ENCODE results near the gene TMEM232. TPM values are rescaled to one million over a fixed set of nuclear protein-coding genes. Genes with fewer than 3 reads are reported as not detected.

The TMEM232 gene
- total RNA-seq, 1 donor from 2014 or later = 6.9 TPM

DNA sequence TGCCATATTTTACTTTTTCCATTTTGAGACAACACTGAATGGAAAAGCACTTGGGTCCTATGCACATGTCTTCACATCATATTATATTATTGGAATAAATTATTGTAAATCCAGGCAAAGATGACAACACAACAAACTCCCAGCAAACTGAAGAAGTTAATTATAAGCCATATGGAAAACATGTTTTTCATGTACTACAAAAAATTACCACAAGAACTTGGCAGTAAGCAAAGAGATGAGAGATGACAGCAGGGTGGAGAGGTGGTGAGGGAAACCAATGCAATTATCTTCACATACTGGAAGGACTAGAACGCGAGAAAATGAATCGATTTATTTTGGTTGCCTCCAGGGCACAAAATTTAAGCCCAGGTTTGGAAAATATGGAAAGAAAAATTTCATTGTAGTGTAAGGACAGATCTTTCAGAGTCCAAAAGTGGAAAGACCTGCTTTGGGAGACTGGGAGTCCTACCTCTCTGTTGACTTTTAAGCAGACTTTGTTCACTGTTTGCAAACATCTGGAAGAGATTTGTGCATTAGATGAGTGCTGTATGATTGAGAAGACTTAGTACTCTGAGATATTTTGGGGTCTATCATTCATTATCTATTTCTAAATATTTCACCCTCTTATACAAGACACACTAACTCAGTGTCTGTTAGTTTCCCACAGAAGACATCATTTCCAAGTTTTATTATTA lies 138.0 kb downstream of the TMEM232 start:
- no peaks in the 10 kb centered on the region for H3K9me3 Mint-ChIP-seq
- H3K27ac Mint-ChIP-seq = no peak overlapping the region
- DNase-seq (ENCODE audit: extremely low spot score, unreplicated experiment) = no peak
- no peak overlapping the region for H3K4me3 Mint-ChIP-seq
- H3K36me3 Mint-ChIP-seq = no peaks in the 10 kb centered on the region
- TF ChIP-seq, protein P1, sequence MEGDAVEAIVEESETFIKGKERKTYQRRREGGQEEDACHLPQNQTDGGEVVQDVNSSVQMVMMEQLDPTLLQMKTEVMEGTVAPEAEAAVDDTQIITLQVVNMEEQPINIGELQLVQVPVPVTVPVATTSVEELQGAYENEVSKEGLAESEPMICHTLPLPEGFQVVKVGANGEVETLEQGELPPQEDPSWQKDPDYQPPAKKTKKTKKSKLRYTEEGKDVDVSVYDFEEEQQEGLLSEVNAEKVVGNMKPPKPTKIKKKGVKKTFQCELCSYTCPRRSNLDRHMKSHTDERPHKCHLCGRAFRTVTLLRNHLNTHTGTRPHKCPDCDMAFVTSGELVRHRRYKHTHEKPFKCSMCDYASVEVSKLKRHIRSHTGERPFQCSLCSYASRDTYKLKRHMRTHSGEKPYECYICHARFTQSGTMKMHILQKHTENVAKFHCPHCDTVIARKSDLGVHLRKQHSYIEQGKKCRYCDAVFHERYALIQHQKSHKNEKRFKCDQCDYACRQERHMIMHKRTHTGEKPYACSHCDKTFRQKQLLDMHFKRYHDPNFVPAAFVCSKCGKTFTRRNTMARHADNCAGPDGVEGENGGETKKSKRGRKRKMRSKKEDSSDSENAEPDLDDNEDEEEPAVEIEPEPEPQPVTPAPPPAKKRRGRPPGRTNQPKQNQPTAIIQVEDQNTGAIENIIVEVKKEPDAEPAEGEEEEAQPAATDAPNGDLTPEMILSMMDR (conservative IDR thresholded peaks at IDR 0.05) = no peak
- H3K4me1 Mint-ChIP-seq (ENCODE audit: unreplicated experiment) = peaks cover 8% of the 10 kb centered on the region
- peaks cover 11% of the 10 kb centered on the region for H3K27me3 Mint-ChIP-seq

DNA sequence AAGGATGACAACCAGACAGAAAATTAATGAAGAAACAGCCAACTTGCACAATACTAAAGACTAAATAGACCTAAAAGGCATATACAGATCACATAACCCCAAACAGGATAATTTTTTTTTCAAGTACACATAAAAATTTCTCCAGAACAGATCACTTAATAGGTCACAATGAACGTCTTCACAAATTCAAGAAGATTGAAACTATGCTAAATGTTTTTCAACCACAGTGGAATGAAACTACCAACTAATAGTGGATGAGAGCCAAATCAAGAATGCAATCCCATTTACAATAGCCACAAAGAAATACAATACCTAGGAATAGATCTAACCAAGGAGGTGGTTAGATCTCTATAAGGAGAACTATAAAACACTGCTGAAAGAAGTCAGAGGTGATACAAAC lies 145.8 kb downstream of the TMEM232 start:
- H3K27ac Mint-ChIP-seq = no peak overlapping the region
- no peak overlapping the region for H3K4me3 Mint-ChIP-seq
- no peaks in the 10 kb centered on the region for H3K36me3 Mint-ChIP-seq
- no peaks in the 10 kb centered on the region for H3K9me3 Mint-ChIP-seq
- peaks cover 2% of the 10 kb centered on the region for H3K27me3 Mint-ChIP-seq
- DNase-seq (ENCODE audit: extremely low spot score, unreplicated experiment) = no peak
- TF ChIP-seq, protein P1 (conservative IDR thresholded peaks at IDR 0.05) = no peak
- H3K4me1 Mint-ChIP-seq (ENCODE audit: unreplicated experiment) = no peaks in the 10 kb centered on the region

DNA sequence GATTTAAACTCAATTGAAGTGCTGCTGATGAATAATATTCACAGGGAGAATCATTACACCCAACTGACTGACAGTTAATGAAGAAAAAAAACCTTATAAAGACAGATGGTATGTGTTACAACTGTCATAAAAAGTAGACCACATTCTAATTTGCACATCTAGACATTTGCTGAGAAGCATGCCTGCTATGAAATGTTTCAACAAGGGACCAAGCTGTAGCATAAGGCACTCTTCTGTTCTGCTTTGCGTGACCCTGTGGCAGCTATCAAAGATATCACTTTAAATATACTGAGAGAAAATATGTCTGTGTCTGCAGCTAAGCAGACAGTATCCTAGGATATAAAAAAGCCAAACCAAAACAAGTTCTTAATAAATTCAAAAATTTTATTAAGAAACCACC lies 153.7 kb downstream of the TMEM232 start:
- no peaks in the 10 kb centered on the region for H3K9me3 Mint-ChIP-seq
- no peak overlapping the region for H3K27ac Mint-ChIP-seq
- TF ChIP-seq, protein P1 (conservative IDR thresholded peaks at IDR 0.05) = no peak
- H3K36me3 Mint-ChIP-seq = no peaks in the 10 kb centered on the region
- H3K4me1 Mint-ChIP-seq (ENCODE audit: unreplicated experiment) = no peaks in the 10 kb centered on the region
- H3K4me3 Mint-ChIP-seq = no peak overlapping the region
- no peak for DNase-seq (ENCODE audit: extremely low spot score, unreplicated experiment)
- no peaks in the 10 kb centered on the region for H3K27me3 Mint-ChIP-seq

DNA sequence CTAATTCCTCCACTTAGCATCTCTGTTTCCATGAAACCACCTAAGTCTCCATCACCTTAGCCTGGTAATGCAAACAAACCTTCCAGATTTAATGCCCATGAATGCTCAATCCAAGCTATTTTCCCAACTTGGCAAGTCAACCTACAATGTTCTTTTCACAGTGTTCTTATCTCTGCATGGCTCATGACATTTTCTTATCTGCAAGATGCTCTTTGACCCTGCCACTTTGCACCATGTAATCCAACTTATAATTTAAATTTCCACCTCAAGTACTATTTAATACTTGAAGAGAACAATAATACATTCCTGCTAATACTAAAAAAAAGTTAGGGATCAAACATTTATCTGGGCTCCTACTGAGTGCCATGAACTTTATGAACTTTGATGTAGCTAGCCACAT lies 164.3 kb downstream of the TMEM232 start:
- Mint-ChIP-seq H3K36me3 (no peaks in the 10 kb centered on the region), H3K4me3 (no peak overlapping the region), H3K27me3 (no peaks in the 10 kb centered on the region), H3K4me1 (ENCODE audit: unreplicated experiment) (no peaks in the 10 kb centered on the region), H3K9me3 (no peaks in the 10 kb centered on the region), H3K27ac (no peak overlapping the region)
- no peak for DNase-seq (ENCODE audit: extremely low spot score, unreplicated experiment)
- TF ChIP-seq, protein P1 (conservative IDR thresholded peaks at IDR 0.05) = no peak

DNA sequence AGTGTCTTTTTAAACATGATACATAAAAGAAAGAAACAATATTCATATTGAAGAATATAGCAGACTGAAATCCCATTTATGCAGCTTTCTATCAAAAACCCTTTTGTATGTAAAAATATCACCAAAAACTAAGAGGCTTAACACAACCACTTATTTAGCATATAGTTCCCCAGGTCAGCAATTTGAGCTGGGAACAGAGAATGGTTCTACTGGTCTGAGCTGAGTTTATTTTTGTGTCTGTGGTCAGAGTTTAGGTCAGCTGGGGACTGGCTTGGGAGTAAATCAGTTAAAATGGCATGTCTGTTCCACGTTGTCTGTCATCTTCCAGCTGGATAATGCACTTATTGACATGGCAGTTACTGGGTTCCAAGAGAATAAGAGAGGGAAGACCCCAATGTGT lies 165.0 kb downstream of the TMEM232 start:
- H3K27ac Mint-ChIP-seq = no peak overlapping the region
- no peaks in the 10 kb centered on the region for H3K9me3 Mint-ChIP-seq
- no peaks in the 10 kb centered on the region for H3K4me1 Mint-ChIP-seq (ENCODE audit: unreplicated experiment)
- no peak overlapping the region for H3K4me3 Mint-ChIP-seq
- no peaks in the 10 kb centered on the region for H3K27me3 Mint-ChIP-seq
- DNase-seq (ENCODE audit: extremely low spot score, unreplicated experiment) = no peak
- TF ChIP-seq, protein P1 (conservative IDR thresholded peaks at IDR 0.05) = no peak
- H3K36me3 Mint-ChIP-seq = no peaks in the 10 kb centered on the region

Measured in type B pancreatic cell (in vitro differentiated cells).